Activated effector memory CD4-positive, alpha-beta T cell treated with Interleukin-2 at 50 U/mL for 16 hours (primary cell): ENCODE results near the gene IGSF8.
"Not testable (repeated sequence)": the region's sequence is repeated elsewhere in the genome, so short reads cannot be mapped to it uniquely, and the experiment has no call there.

Source experiments
- DNase-seq: peaks from one replicate; pipeline ENCODE4 v3.0.0-alpha.2; 2020

The IGSF8 gene

GRCh38 chr1:160097911-160098851 is at the start of gene IGSF8:
Gene IGSF8, minus strand, starts transcription at chr1:160098619. Its CDS starts 147 bp downstream, at chr1:160098472.
- DNase-seq: peak; percentile 91

GRCh38 chr1:160148121-160148520 is 49.7 kb upstream of the IGSF8 start:
- DNase-seq: no peak

GRCh38 chr1:160146107-160146506 is 47.7 kb upstream of the IGSF8 start:
- no peak for DNase-seq

GRCh38 chr1:160144921-160145320 is 46.5 kb upstream of the IGSF8 start:
- no peak for DNase-seq

GRCh38 chr1:160143695-160144094 is 45.3 kb upstream of the IGSF8 start:
- no peak for DNase-seq

- no peak for DNase-seq
These were observed 41.4 kb upstream of the IGSF8 start for GRCh38 chr1:160139840-160140239.

- DNase-seq: no peak
These were observed 38.9 kb upstream of the IGSF8 start for GRCh38 chr1:160137216-160137862.

- no peak for DNase-seq
These were observed 38.4 kb upstream of the IGSF8 start for GRCh38 chr1:160136926-160137200.

GRCh38 chr1:160136121-160136925 is 37.9 kb upstream of the IGSF8 start:
- no peak for DNase-seq

GRCh38 chr1:160134791-160135572 is 36.6 kb upstream of the IGSF8 start:
- no peak for DNase-seq

GRCh38 chr1:160133990-160134770 is 35.8 kb upstream of the IGSF8 start:
- no peak for DNase-seq

GRCh38 chr1:160131803-160132565 is 33.6 kb upstream of the IGSF8 start:
- no peak for DNase-seq

GRCh38 chr1:160130939-160131338 is 32.5 kb upstream of the IGSF8 start:
- DNase-seq: no peak

GRCh38 chr1:160130486-160130885 is 32.1 kb upstream of the IGSF8 start:
- DNase-seq: no peak

GRCh38 chr1:160129966-160130365 is 31.5 kb upstream of the IGSF8 start:
- DNase-seq: no peak

- DNase-seq: no peak
These were observed 31.1 kb upstream of the IGSF8 start for GRCh38 chr1:160129558-160129957.

GRCh38 chr1:160129046-160129445 is 30.6 kb upstream of the IGSF8 start:
- DNase-seq: no peak

GRCh38 chr1:160128636-160129035 is 30.2 kb upstream of the IGSF8 start:
- no peak for DNase-seq

GRCh38 chr1:160127865-160128523 is 29.6 kb upstream of the IGSF8 start:
- DNase-seq: no peak

GRCh38 chr1:160127381-160127780 is 29.0 kb upstream of the IGSF8 start:
- no peak for DNase-seq

GRCh38 chr1:160126342-160126741 is 27.9 kb upstream of the IGSF8 start:
- DNase-seq: not testable (repeated sequence)
